Activated effector memory CD4-positive, alpha-beta T cell treated with Interleukin-2 at 50 U/mL for 16 hours (primary cell): ENCODE measurements around the gene PRKCH.

Source experiments
- DNase-seq: peaks from one replicate; pipeline ENCODE4 v3.0.0-alpha.2; 2020

The PRKCH gene

DNA sequence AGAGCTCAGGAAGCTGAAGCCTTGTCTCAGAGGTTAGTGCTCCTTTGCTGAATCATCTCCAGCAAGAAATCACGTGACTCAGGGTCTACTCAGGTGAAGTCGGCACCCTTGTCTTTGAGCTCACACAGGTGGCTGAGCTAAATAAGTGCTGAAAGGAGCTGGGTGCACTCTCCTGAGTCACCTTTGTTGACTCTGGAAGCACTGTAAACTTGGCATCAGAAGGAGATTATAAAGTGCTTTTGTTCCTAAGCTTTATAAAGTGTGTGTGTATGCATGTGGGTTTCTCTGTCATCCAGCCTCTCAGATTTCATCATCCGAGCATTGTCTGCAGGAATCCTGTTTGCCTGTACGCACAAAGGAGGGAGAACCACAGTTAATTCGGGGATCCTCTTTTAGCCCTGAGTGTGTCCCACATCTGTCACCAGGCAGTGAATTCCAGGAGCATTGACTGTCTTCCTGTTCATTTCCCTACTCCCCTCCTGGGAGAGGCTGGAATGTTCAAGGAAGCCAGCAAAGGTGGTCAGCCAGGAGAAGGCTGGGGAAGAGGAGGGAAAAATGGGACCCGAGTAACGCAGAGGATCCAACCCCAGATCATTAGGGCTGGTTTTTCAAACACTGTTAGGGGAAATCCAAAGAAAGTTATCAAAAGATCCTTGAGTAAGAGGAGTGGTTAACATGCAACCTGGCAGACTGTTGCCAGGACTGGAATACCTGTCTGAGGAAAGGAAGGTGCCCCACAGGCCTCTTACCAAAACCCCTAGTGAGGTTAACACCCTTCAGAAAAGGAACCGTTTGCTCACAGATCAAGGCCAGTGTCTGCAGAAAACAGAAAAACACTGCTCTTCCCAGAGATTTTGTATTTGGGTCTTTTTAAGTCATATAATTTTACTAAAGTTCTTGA, 216.4 kb downstream of the PRKCH start:
- DNase-seq: no peak

DNA sequence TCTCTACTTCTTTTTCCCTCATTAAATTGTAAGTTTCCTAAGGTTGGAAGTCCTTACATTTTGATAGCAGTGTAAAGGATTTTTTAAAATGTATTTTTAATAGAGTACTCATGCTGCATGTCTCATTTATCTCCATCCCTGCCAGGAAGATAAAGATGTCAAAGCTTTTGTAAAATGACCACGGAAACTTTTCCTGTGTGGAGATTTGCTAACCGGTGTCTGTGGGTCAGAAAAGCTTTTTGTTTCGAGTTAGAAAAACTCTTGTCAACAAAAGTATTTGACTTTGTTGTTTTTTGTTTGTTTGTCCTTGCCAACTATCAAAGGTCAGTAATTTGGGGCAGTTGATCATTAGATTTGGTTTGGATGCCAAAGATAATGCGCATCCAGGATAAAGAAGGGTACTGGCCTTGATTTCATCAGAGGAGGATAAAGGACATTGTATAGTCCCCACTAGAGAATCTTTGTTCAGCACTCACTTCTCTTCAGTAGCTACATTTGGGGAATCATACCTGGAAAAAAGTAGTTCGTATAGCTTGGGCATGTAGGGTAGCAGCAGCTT, 217.2 kb downstream of the PRKCH start:
- no peak for DNase-seq

DNA sequence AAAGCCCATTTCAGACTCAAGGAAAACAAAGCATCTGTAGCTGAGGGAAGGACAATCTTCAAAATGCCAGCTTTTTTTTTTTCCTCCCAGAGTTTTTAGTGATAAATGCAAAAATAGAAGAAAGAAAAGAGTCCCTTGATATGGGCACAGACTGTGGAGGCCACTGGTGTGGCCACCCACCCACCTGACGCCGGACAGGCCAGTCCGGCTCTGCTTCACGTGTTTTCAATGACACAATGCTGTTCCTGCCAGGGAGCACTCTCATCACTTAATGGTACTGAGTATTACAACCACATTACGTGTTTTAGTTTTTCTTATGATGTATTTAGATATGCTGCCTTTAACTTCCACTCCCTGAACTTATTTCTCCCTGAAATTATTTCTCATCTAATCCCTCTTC, 218.3 kb downstream of the PRKCH start:
- DNase-seq: no peak

DNA sequence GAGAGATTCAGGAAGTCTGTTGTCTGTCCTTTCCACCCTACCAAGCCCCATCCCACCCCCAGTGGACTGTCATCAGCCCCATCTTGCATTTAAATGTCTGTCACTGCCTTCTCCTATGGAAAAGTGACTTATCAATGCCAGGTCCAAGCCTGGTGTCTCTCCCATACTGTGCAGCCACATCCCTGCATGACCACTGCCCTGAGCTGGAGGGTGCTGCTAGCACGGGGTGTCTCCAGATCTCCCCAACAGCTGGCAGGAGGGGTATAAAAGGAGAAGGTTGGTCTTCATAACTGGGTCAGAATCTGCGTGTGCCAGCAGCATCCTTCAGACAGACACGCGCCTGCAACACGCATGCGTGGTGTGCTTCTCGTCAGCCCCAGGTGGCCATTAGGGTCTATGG, 219.6 kb downstream of the PRKCH start:
- DNase-seq: no peak

DNA sequence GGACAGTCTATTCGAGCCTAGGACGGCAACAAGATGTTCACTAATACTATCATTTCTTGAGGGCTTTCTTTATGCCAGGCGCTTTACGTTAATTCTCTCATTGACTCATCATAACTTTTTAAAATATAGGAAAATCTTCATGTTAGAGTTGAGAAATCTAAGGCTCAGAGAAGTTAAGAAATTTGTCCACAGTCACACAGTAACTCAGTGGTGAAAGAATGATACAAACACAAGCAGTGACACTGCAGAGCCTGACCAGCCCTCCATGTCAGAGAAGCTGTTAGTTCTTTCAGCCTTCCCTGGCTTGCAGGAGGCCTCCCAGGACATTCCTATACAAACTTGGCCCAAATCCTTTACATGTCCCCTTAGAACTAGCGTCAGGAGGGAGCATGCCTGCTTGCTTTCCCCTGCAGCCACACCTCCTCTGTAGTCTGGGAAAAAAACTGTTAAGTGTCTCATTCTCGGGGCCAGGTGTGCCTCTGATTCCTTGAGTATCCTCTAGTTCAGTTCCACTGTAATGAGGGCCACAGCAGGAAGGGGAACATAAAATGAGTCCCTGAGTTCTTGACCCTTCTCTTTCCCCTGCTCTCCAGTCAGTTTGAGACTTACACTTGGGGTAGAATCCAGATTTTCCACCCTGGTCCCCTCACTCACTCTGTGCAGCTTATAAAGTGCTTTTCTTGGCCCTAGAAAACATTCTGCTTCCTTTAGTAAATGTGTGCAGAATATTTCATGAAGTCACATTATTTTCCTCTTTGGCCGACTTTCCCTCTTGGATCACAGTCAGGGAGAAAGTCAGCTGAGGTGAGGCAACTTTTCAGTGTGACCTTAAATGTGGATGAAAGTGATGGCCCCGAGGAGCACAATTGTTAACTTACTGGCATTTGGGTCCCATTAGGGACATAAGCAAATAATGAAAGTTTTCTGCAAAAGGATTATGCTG, 221.7 kb downstream of the PRKCH start:
- DNase-seq: no peak

DNA sequence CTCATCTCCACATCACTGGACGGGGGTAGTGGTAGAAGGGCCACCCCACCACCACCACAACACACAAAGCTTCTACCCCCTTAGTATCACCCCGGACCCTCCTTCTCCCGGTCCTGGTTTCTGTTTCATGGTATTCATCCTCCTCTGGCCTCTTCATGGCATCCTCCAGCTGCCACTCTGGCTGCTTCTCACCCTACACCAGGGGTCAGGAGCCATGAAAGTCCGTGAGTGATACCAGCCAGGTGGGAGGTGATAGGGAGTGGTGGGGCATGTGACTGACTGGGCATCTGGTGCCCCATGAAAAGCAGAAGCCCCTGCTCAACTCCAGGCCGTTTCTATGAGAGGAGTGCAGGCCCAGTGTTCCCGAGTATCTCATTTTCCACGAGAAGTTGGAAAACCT, 222.6 kb downstream of the PRKCH start:
- no peak for DNase-seq

DNA sequence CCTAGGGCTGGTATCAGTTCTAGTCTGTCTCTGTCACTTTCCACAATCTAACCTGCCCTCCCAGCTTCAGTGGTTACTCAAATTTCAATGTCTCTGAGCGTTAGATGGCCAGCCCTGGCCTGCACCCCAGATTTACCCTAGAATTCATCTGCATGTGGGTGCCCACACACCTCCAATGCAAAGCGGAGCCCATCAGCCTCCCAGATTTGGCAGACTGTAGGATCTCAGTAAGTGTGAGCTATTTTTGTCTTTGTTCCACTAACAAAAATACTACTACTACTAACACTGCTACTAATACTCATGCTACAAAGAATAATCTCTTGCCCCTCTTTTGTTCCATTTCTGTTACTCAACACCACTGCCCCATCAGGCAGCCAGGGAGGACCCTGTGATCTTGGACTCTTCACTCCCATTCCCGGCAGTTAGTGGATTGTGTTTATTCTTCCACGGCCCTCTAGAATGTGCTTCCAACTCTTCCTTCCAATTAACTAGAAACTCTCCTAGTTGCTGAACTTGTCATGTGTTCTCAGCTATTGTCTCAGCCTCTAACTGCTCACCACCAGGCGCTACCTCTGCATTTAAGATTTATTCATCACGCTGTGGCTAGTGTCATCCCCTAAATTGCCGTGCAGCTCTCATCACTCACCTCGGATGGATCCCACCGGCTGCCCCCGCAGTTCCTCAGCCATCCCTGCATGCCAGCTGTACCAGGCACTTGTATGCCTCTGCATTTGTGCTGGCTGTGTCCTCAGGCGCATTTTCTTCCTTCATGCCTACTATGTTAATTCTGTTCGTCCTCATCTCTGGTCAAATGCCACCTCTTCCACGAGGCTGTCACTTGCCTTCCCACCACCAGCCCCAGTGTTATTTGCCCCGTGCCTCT, 223.3 kb downstream of the PRKCH start:
- no peak for DNase-seq

DNA sequence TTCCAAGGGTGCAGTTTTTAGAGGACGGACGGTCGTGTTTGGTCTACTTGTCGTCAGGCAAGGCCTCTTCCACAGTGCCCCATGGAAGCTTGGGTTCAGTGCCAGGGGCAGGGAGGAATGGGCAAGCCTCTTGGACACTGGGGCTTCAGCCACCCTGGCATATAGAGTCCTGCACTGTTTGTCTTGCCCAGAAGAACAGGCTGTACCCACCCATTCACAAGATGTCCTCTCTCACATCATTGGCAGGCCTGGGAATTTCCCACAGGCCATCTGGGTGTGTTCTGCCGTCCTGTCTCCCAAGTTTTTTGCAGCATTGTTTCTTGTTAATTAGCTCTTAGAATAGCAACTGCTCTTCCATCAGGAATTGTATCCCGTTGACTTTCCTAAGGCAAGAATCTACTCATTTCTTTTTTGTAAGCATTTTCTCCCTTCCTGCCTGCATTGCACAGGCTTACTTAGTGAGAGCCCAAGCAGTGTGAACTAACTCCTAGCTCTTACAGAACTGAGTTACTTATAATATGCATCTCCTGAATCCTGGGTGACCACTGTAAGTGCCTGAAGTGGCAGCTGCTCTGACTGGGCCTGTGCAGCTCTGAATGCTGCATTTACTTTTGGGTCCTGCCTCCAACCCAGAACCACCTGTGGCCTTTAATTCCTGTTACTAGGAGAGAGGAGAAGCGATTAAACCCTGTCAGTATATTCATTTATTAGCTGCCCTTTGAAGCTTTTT, 224.5 kb downstream of the PRKCH start:
- DNase-seq: no peak

DNA sequence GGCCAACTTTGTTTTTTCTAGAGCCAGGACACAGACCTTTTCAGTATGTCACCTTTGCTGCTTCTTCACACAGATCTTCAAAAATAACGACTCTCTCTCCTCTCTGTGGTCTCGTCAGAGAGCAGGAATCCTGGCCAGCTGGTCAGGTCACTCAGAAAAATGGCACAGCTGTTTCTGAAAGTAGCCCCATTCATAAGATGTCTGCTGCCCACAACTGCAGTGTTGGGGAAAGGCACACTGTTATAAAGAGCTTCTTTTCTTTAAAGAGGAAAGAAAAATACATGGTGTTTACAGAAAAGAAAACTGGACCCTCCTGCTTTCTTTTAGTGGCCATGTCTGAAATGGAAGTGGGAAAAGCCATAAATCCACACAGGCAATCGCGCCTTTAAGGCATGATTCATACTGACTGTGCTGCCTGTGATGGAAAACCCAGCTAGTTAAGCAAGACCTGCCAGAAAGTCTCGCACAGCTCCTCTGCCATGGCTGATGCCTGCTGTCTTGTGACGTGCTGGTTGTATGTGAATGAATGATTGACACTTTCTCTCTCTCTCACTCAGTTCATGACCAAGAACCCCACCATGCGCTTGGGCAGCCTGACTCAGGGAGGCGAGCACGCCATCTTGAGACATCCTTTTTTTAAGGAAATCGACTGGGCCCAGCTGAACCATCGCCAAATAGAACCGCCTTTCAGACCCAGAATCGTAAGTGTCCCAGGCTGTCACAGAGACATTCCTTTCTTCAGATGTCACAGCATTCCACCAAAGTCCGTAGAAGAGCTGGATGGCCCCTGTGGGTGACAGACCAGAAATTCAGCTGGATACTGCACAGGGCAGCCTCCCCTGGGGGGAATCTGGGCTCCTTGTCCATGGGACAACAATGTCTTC, 226.0 kb downstream of the PRKCH start:
- DNase-seq: no peak

DNA sequence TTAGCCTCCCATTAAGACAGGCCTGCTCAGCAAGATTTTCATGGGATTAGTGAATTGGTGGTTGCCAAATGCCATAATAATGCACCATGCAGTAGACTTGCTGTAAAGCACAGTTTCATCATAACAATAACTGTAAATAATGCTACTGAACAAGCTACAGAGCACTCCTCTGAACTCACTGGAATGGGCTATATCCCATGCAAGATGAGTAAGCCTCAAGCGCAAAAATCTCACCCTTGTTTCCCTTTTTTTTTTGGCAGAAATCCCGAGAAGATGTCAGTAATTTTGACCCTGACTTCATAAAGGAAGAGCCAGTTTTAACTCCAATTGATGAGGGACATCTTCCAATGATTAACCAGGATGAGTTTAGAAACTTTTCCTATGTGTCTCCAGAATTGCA, 228.0 kb downstream of the PRKCH start:
- DNase-seq: no peak

DNA sequence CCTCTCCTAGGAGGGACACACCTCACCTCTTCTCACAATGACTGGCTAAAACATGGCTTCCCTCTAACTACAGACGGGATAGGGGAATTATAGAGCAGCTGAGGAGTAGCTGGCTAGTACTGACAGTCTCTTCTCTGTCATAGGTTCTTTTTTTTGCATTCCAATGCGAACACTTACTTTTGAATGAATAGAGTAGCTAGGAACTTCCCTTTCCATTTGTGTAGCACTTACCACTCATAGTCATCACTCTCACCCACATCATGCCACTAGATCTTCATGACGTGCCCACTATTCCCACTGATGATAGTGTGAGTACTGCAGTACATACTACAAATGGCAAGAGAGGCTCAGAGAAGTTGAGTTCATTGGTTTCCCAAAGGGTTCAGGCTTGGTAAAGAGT, 230.0 kb downstream of the PRKCH start:
- DNase-seq: no peak

DNA sequence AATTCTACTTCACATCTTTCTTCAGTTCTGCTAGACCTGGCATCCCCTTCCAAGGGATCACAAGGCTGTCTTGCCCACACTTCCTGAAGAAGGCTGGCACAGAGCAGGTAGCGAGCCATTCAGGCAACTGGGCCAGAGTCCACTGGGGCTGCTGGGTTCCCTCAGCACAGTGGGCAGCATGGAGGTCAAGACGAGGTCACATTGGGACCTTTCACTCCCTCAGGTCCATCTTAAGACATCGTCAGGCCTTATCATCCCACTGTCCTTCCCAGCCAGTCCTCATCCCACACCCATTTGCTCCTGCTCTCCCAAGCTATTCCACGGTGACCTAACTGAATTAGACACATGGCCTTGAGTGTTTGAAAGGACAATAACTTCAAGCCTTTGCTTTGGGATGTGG, 230.9 kb downstream of the PRKCH start:
- no peak for DNase-seq

DNA sequence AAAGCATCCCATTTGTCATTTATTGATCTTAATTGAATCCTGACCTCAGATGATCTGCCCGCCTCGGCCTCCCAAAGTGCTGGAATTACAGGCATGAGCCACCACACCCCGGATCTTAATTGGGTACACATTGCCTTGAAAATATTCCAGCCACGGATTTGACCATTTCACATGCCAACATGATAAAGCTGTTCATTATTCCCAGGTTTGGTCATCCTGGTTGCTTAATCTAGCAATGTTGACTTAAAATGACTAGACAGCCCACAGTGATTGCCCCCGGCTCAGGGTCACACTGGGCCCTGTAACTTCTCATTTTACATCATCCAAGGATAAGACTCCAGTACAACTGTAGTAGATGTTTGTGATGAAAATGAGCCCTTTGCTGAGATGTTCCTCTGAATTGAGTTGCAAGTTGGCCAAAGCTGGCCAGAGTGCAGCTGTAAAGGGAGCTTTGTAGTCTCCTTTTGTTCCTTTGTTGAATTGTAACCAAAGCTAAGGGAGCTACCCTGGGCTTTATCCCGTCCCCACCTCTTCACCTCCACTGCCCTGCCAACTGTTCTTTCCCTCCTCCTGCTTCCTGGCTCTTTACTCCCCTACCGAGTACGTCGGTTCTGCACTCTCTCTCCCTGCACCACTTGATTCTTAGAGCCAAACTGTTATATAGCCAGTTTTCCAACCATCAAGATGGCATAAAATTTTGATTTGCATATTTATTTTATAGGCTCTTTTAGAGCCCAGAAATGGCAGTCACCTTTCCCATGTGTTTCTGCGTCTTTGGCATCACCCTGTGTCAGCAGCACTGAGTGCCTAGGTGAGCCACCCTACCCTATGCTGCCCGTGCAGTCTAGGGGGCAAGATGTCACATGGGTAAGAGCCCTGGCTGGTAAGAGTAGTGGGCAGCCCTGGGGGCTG, 232.6 kb downstream of the PRKCH start:
- DNase-seq: no peak

DNA sequence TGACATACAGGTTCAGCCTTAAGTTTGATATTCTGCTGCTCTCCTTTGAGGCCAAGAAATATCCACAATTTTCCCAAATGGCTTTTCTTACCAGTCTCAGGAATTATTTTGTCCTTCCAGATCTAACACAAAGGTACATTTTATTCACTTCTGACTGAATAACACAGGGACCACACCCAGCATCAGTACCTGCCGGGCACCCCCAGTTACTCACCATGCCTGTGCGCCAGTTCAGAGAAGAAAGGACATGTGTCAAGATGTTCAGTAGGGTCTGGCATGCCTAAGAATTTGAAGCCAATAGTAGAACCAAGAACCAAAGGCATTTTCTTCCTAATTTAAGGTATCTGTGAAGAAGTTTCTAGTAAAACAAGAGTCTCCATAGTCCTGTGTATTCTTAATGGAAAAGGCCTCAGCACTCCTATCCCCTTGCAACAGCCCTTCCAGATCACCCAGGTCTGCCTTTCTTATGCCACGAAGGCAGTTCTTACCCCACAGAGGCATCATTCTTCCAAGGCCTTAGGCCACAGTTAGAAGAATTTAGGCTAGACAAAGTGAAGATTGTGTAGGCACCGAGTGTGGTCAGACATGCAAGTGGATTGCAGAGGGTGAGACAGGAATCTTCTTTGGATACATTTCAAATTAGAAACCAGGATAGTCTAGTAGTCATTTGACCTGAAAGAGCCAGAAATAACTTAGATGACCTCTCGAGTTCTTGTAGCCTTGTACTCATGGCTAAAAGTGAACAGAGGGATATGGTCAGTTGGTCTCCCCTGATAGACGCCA, 233.9 kb downstream of the PRKCH start:
- no peak for DNase-seq

DNA sequence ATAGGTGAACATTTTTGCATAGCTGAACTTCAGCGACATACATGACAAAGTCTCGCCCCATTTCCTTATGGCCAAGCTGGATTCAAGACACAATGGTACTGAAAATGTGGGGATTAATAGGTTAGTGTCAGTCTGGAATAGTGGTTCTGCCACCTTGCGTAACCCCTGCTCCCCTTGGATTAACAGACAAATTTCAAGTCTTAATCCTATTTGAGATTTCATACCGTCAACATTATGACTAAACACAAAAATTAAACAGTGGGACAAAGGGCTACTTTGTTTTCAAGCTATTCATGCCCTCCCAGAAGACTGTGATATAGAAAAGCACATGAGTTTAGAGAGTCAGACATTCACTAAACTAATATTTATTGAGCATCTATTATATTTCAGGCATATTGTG, 235.1 kb downstream of the PRKCH start:
- no peak for DNase-seq

DNA sequence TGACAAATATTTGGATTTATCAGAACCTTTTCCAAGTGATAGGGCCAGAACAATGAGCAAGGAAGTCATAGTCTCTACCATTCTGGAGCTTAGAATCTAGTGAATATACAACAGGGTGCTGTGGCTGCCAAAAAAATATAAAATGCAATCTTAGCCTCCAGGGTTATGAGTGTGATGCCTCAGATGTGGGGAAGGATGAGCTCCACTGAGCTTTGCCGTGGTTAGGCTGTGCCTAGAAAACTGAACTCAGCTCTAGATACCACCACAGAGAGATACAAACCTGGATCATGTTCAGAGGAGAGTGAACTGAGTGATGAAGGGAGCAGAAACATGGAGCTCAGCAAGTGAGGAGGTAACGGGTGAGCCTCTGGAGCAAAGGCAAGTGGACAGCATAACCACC, 235.9 kb downstream of the PRKCH start:
- no peak for DNase-seq

DNA sequence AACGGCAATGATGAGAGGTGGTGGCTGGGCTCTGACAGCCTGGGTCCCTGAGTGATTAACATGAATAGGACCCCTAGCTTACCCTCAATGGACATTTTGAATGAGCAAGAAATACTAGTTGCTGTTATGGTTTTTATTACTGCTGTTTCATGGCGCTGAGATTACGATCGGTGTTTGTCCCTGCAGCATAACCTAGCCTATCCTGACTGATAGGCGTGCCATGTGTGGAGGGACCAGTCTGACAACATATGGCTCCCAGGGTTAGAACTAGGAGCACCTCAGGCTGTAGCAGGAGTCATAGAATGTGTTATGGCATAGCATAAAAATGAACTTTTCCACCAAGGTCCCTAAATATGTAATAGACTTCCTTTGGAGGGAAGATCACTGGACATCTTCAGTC, 236.5 kb downstream of the PRKCH start:
- DNase-seq: no peak

DNA sequence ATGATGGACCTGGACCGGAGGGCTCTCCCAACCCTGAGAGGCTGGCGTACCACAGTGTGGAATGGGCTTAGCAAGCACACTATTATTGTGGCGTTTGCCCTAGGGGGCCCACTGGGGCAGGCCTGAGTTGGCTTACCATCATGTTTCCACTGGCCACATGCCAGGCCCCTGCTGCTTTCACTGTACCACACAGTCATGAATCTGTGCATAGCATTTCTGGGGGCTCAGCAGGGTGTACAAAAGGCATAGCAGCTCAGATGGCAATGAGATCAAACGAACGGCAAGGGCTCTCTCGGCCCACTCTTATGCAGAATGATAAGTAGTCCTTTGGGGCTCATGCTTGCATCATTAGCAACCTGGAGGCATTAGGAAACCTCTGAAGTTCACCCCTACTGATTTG, 236.9 kb downstream of the PRKCH start:
- DNase-seq: no peak
